Endodermal cell (in vitro differentiated cells): ENCODE data around the gene RASA4B. TPM values are rescaled to one million over a fixed set of nuclear protein-coding genes. Genes with fewer than 3 reads are reported as not detected.
"Not testable (repeated sequence)": the region's sequence is repeated elsewhere in the genome, so short reads cannot be mapped to it uniquely, and the experiment has no call there.

Experiments
- DNase-seq: peaks from one replicate; pipeline ENCODE4 v3.0.0-alpha.2; 2017
- H3K27ac ChIP-seq: 2 replicates; pipeline ENCODE4 v1.5.1; 2013; ENCODE audit warnings: mild to moderate bottlenecking, low read depth, low read length, moderate library complexity
- H3K27me3 ChIP-seq: 2 replicates; pipeline ENCODE4 v1.6.1; 2013; ENCODE audit warnings: mild to moderate bottlenecking, low read length, moderate library complexity; ENCODE audit not compliant: insufficient read depth, control insufficient read depth, poor library complexity, severe bottlenecking
- H3K36me3 ChIP-seq: 2 replicates; pipeline ENCODE4 v1.7.0; 2013; ENCODE audit warnings: mild to moderate bottlenecking, low read length, moderate library complexity; ENCODE audit not compliant: control insufficient read depth, insufficient read depth
- H3K4me1 ChIP-seq: one replicate; pipeline ENCODE4 v1.7.0; 2013; ENCODE audit warnings: low read length; ENCODE audit not compliant: control insufficient read depth, insufficient read depth
- H3K4me3 ChIP-seq: 2 replicates; pipeline ENCODE4 v1.5.1; 2013; ENCODE audit warnings: mild to moderate bottlenecking, low read length, moderate library complexity
- H3K9ac ChIP-seq: 2 replicates; pipeline ENCODE4 v1.6.1; 2013; ENCODE audit warnings: mild to moderate bottlenecking, low read length, moderate library complexity; ENCODE audit not compliant: poor library complexity, severe bottlenecking; ENCODE audit errors: extremely low read depth
- H3K9me3 ChIP-seq: 2 replicates; pipeline ENCODE4 v1.6.1; 2013; ENCODE audit warnings: mild to moderate bottlenecking, low read length, moderate library complexity; ENCODE audit not compliant: control insufficient read depth
- H3K27ac Mint-ChIP-seq: 2 replicates; pipeline ENCODE4 v1.8.0; 2020; ENCODE audit warnings: mixed read lengths
- H3K27me3 Mint-ChIP-seq: 2 replicates; pipeline ENCODE4 v1.8.0; 2021; ENCODE audit warnings: mild to moderate bottlenecking, mixed read lengths; ENCODE audit not compliant: insufficient read depth
- H3K36me3 Mint-ChIP-seq: 2 replicates; pipeline ENCODE4 v1.8.0; 2020; ENCODE audit warnings: low read depth, mixed read lengths
- H3K4me1 Mint-ChIP-seq: 2 replicates; pipeline ENCODE4 v1.8.0; 2020; ENCODE audit warnings: mixed read lengths
- H3K4me3 Mint-ChIP-seq: 2 replicates; pipeline ENCODE4 v1.8.0; 2020; ENCODE audit warnings: mild to moderate bottlenecking, moderate library complexity, mixed read lengths
- H3K9me3 Mint-ChIP-seq: 2 replicates; pipeline ENCODE4 v1.8.0; 2020; ENCODE audit warnings: mild to moderate bottlenecking, mixed read lengths
- WGBS, 2 experiments: methylation state at CpG; one replicate each; pipeline versions ENCODE4 v1.1.5 to v1.1.7; 2013; ENCODE audit warnings: missing lambda C conversion rate in 2 of 2, mixed read lengths in 1 of 2; ENCODE audit not compliant: insufficient coverage in 1 of 2, insufficient read length in 1 of 2; 5-methylcytosine and 5-hydroxymethylcytosine counted together
- total RNA-seq, 2 donors: library from RNA; stranded (reverse); fragmentation: NEBNext Ultra II Directional in 1 of 2; extraction: Animal tissue kit (Norgen Biotek cat#: 25700) in 1 of 2; gene quantifications; 2 replicates in 1 of 2; 3 replicates in 1 of 2; pipeline ENCODE4 v1.2.1, GENCODE V29; 2021

The RASA4B gene
- total RNA-seq, 2 donors from 2014 or later, result 3.5 to 11.5 TPM

DNA sequence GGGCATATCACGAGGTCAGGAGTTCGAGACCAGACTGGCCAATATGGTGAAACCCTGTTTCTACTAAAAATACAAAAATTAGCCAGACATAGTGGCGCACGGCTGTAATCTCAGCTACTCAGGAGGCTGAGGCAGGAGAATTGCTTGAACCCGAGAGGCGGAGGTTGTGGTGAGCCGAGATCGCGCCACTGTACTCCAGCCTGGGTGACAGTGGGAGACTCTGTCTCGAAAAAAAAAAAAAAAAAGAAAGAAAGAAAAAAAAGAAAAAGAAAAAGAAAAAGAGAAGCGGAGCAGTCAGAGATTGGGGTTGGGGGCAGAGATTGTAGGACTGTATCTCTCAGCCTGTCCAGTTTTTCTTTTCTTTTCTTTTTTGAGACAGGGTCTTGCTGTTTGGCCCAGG, 25.2 kb upstream of the RASA4B start:
- not testable (repeated sequence) for H3K27me3 ChIP-seq, DNase-seq, H3K36me3 Mint-ChIP-seq, H3K4me1 Mint-ChIP-seq, H3K9me3 Mint-ChIP-seq, H3K27ac ChIP-seq, H3K4me1 ChIP-seq, H3K4me3 ChIP-seq, H3K27me3 Mint-ChIP-seq, H3K9me3 ChIP-seq, H3K4me3 Mint-ChIP-seq, H3K27ac Mint-ChIP-seq, H3K36me3 ChIP-seq, H3K9ac ChIP-seq
- WGBS, 2 experiments, result no CpG with 5 or more reads among the region's 11 CpGs

GRCh38 chr7:102542083-102542482, 24.5 kb upstream of the RASA4B start:
- H3K27me3 ChIP-seq, H3K27me3 Mint-ChIP-seq, H3K4me3 Mint-ChIP-seq, H3K9ac ChIP-seq, H3K4me1 Mint-ChIP-seq, H3K4me3 ChIP-seq, H3K4me1 ChIP-seq, H3K9me3 ChIP-seq, H3K9me3 Mint-ChIP-seq, DNase-seq, H3K36me3 Mint-ChIP-seq, H3K27ac Mint-ChIP-seq, H3K36me3 ChIP-seq, H3K27ac ChIP-seq: not testable (repeated sequence)
- no CpG with 5 or more reads among the region's 8 CpGs for WGBS, 2 experiments

GRCh38 chr7:102540604-102541003, 23.0 kb upstream of the RASA4B start:
- H3K4me3 Mint-ChIP-seq, H3K4me1 Mint-ChIP-seq, H3K9ac ChIP-seq, DNase-seq, H3K27ac Mint-ChIP-seq, H3K36me3 ChIP-seq, H3K27ac ChIP-seq, H3K4me3 ChIP-seq, H3K27me3 Mint-ChIP-seq, H3K36me3 Mint-ChIP-seq, H3K9me3 ChIP-seq, H3K27me3 ChIP-seq, H3K9me3 Mint-ChIP-seq, H3K4me1 ChIP-seq: not testable (repeated sequence)
- 90% methylated on average over 4 of the region's 6 CpGs; no CpG with 5 or more reads in 1 of the 2 experiments for WGBS, 2 experiments

DNA sequence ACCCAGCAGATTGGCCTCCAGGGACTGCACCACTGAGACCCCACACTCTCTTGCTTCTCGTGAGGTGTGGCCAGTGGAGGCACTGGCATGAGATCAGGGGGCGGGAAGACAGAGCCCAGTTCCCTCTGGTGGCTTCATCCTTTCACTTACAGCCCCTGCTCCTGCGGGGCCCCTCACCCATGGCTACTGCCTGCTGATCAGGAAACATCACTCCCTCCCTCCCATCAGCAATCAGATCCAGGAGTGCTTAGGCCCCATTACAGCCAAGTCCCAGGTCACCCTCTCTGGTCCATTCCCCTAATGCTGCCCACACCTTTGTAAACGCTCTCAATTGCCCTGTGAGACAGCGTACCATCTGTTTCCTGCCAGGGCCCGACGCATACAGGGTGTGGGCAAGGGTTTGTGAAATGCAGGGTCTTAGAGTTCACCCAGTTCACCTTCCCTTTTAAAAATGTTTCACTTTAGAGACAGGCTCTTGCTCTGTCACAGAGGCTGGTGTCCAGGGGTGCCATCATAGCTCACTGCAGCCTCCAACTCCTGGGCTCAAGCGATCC, 17.6 kb upstream of the RASA4B start:
- H3K9ac ChIP-seq, H3K4me1 Mint-ChIP-seq, H3K27me3 ChIP-seq, H3K36me3 ChIP-seq, DNase-seq, H3K4me3 ChIP-seq, H3K9me3 ChIP-seq, H3K36me3 Mint-ChIP-seq, H3K27ac ChIP-seq, H3K27me3 Mint-ChIP-seq, H3K27ac Mint-ChIP-seq, H3K4me1 ChIP-seq, H3K4me3 Mint-ChIP-seq, H3K9me3 Mint-ChIP-seq: not testable (repeated sequence)
- WGBS, 2 experiments, result no CpG with 5 or more reads among the region's 8 CpGs

DNA sequence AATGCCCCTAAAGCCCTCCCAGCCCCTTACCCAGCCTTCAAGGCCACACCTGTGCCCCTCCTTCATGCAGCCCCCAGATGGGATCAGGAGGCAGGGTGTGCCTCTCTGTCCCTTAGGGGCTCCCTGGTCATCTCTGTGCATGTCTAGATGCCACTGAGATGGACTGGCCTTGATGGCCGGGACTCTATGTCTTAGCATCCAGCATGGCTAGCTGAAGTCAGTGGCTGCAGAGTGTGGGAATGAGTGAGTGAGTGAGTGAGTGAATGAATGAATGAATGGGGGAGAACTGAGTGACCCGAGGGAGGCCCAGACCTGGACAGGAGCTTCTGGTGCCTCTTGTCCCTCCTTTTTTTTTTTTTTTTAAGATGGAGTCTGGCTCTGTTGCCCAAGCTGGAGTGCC, 14.6 kb upstream of the RASA4B start:
- H3K27me3 Mint-ChIP-seq, H3K4me1 Mint-ChIP-seq, H3K36me3 Mint-ChIP-seq, H3K27ac Mint-ChIP-seq, H3K9ac ChIP-seq, H3K36me3 ChIP-seq, H3K4me3 Mint-ChIP-seq, H3K27ac ChIP-seq, H3K4me1 ChIP-seq, H3K27me3 ChIP-seq, H3K4me3 ChIP-seq, H3K9me3 Mint-ChIP-seq, H3K9me3 ChIP-seq, DNase-seq: not testable (repeated sequence)
- 100% methylated on average over 1 of the region's 2 CpGs for WGBS, 2 experiments

GRCh38 chr7:102531583-102531982, 14.0 kb upstream of the RASA4B start:
- H3K4me3 Mint-ChIP-seq, H3K27me3 Mint-ChIP-seq, H3K9me3 ChIP-seq, H3K27me3 ChIP-seq, H3K9me3 Mint-ChIP-seq, DNase-seq, H3K4me1 ChIP-seq, H3K36me3 ChIP-seq, H3K4me1 Mint-ChIP-seq, H3K27ac Mint-ChIP-seq, H3K36me3 Mint-ChIP-seq, H3K27ac ChIP-seq, H3K4me3 ChIP-seq, H3K9ac ChIP-seq: not testable (repeated sequence)
- no CpG with 5 or more reads among the region's 7 CpGs for WGBS, 2 experiments

DNA sequence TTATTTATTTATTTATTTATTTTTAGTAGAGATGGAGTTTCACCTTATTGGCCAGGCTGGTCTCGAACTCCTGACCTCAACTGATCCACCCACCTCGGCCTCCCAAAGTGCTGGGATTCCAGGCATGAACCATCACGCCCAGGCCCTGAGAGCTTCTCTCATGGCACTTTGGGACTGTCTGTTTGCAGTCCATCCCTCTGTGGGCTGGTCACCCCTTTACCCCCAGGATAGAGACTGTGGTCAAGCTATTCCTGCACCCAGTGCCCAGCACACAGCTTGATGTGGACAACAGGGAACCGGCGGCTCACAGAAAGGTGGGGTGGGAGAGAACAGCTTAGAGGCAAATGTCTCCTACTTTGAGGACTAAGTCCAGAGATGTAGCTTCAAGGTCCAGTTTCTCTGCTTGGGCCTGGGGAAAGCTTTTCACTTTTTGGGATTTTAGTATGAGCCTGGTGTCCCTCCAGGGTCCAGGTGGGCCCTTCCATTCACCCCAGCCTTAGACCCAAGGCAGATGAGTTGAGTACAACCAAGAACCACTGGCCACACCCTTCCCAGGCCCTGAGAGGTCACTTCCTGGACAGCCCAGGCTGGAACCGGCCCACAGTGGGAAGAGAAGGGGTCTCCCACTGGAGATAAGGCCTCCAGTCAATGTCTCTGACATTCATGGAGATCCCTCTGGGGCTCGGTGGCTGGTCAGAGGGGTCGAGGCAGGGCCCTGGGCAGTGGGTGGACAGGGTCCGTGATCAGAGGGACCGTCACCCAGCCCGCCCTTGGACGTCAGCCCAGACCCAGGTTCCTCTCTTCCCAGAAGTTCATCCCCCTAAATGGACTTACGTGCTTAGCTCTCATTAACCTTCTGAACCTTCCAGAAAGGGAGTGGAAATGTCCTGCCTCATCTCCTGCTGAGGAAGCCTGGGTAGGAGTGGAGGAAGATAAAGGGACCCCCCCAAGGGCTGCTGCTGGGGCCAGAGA, 10.5 kb upstream of the RASA4B start:
- H3K27me3 Mint-ChIP-seq, H3K36me3 ChIP-seq, H3K4me1 Mint-ChIP-seq, H3K9me3 ChIP-seq, H3K4me3 Mint-ChIP-seq, H3K36me3 Mint-ChIP-seq, H3K27ac ChIP-seq, H3K27me3 ChIP-seq, H3K9ac ChIP-seq, H3K4me1 ChIP-seq, H3K4me3 ChIP-seq, DNase-seq, H3K9me3 Mint-ChIP-seq, H3K27ac Mint-ChIP-seq: not testable (repeated sequence)
- no CpG with 5 or more reads among the region's 13 CpGs for WGBS, 2 experiments
